MCF 10A (cell line): ENCODE results near the gene POLR1A. TPM values are rescaled to one million over a fixed set of nuclear protein-coding genes. Genes with fewer than 3 reads are reported as not detected.

Experiments
- BruUV-seq: library from RNA; stranded (reverse); fragments of 400-500 nt; replicated peaks from 2 replicates; lab custom pipeline; 2021; lab: Mats Ljungman, UMichigan
- CTCF ChIA-PET: fragments of 300-600 bp; sonication (Branson Sonifier 250); formaldehyde crosslinking; extraction: SDS; loops from one replicate; lab custom pipeline; 2021; ENCODE audit warnings: antibody characterized with exemption, inconsistent platforms; lab: Yijun Ruan, JAX
- POLR2A ChIA-PET: fragments of 300-600, 350-650 bp; sonication (Branson Sonifier 250); formaldehyde crosslinking; extraction: SDS; loops from one replicate; lab custom pipeline; 2020; ENCODE audit warnings: antibody characterized with exemption, inconsistent platforms; lab: Yijun Ruan, JAX
- DNase-seq: peaks from one replicate; pipeline ENCODE4 v3.0.0-alpha.2; 2018; ENCODE audit not compliant: unreplicated experiment
- H3K27ac Mint-ChIP-seq: one replicate; pipeline ENCODE4 v1.8.0; 2022; ENCODE audit warnings: mild to moderate bottlenecking, low read depth, mixed read lengths; ENCODE audit not compliant: unreplicated experiment
- H3K27me3 Mint-ChIP-seq: one replicate; pipeline ENCODE4 v1.8.0; 2022; ENCODE audit warnings: mixed read lengths; ENCODE audit not compliant: insufficient read depth, unreplicated experiment
- H3K36me3 Mint-ChIP-seq: one replicate; pipeline ENCODE4 v1.8.0; 2022; ENCODE audit warnings: mild to moderate bottlenecking, moderate library complexity, mixed read lengths; ENCODE audit not compliant: insufficient read depth, unreplicated experiment
- H3K4me1 Mint-ChIP-seq: one replicate; pipeline ENCODE4 v1.8.0; 2022; ENCODE audit warnings: mixed read lengths; ENCODE audit not compliant: insufficient read depth, unreplicated experiment
- H3K4me3 Mint-ChIP-seq: one replicate; pipeline ENCODE4 v1.8.0; 2022; ENCODE audit warnings: mild to moderate bottlenecking, moderate library complexity, mixed read lengths; ENCODE audit not compliant: unreplicated experiment
- H3K9me3 Mint-ChIP-seq: one replicate; pipeline ENCODE4 v1.8.0; 2022; ENCODE audit warnings: mixed read lengths; ENCODE audit not compliant: unreplicated experiment
- intact Hi-C: fragments of 100-400 bp; cut with micrococcal nuclease; formaldehyde crosslinking; loops from 2 replicates; pipeline ENCODE4 v1.14.1; 2022
- total RNA-seq: library from RNA; stranded (reverse); gene quantifications from 2 replicates; pipeline ENCODE4 v1.2.3, GENCODE V29; 2022
- TF ChIP-seq, protein P1 (sequence below): fragments of 200-600 bp; IDR thresholded peaks from one replicate; pipeline ENCODE4 v1.8.0; 2022; ENCODE audit warnings: antibody characterized with exemption, mild to moderate bottlenecking; ENCODE audit not compliant: unreplicated experiment

The POLR1A gene
- total RNA-seq, 1 experiment from 2014 or later, result 52.7 TPM

DNA sequence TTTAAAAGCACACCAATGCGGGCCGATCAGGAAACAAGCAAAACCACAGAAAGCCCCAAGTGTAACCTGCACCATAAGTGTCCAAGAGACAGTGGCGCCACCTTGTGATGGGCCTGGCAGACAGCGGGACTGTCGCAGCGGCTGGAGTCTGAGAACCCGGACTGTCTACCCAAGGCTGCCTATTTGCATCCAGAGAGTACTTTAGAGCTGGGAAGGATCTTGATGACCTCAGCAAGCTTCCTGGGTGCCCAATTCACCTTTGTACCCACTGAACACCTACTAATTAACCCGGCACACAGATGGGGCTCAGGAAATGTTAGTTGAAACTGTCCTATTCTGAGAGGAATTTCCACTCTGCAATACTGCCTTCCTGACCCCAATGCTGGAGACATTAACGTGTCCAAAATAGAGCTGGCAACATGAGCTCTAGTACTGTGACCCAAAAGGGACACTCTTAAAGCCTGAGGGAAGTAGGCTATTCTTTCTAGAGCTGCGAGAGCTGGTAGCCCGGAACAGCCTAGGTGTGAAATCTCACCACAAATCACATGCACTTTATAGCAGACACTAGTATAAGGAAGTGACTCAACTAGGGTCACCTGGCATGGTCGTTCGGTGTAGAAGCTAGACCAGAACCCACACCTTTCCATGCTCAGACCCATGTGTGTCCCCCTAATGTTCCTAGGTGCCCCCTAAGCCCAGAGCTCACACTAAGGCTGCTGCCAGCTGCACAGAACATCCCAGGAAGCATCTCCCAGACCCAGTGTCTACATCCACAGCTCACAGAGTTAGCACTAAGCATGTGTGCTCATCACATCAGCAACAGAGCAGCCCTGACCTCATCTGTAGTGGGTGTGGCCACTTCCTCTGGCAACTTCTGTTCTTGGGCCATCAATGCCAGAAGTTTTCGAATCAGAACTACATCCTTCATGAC is 25.4 kb downstream of the POLR1A start:
- Mint-ChIP-seq H3K27ac (no peak overlapping the region), H3K36me3 (peaks cover 77% of the 10 kb centered on the region), H3K27me3 (no peaks in the 10 kb centered on the region), H3K4me3 (no peak overlapping the region), H3K4me1 (no peaks in the 10 kb centered on the region), H3K9me3 (no peaks in the 10 kb centered on the region)
- intact Hi-C loops, result loop anchor here (1.0 kb wide), 2 partner anchors 192 to 253 kb away; partner anchors contain the start of gene ST3GAL5
- TF ChIP-seq, protein P1, sequence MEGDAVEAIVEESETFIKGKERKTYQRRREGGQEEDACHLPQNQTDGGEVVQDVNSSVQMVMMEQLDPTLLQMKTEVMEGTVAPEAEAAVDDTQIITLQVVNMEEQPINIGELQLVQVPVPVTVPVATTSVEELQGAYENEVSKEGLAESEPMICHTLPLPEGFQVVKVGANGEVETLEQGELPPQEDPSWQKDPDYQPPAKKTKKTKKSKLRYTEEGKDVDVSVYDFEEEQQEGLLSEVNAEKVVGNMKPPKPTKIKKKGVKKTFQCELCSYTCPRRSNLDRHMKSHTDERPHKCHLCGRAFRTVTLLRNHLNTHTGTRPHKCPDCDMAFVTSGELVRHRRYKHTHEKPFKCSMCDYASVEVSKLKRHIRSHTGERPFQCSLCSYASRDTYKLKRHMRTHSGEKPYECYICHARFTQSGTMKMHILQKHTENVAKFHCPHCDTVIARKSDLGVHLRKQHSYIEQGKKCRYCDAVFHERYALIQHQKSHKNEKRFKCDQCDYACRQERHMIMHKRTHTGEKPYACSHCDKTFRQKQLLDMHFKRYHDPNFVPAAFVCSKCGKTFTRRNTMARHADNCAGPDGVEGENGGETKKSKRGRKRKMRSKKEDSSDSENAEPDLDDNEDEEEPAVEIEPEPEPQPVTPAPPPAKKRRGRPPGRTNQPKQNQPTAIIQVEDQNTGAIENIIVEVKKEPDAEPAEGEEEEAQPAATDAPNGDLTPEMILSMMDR, result peak; percentile 76
- CTCF ChIA-PET, result interaction anchor here (0.6 to 8.5 kb wide), 35 partner anchors 9 to 419 kb away, joined by 3 to 165 read pairs (median 4); partner anchors contain the start of gene ST3GAL5
- BruUV-seq, result no TSS peak
- peak; percentile 68 for DNase-seq
- POLR2A ChIA-PET, result interaction anchor here (0.7 to 1.2 kb wide), 3 partner anchors 26 to 191 kb away, joined by 3 to 5 read pairs (median 4); partner anchors contain the start of genes POLR1A and PTCD3

DNA sequence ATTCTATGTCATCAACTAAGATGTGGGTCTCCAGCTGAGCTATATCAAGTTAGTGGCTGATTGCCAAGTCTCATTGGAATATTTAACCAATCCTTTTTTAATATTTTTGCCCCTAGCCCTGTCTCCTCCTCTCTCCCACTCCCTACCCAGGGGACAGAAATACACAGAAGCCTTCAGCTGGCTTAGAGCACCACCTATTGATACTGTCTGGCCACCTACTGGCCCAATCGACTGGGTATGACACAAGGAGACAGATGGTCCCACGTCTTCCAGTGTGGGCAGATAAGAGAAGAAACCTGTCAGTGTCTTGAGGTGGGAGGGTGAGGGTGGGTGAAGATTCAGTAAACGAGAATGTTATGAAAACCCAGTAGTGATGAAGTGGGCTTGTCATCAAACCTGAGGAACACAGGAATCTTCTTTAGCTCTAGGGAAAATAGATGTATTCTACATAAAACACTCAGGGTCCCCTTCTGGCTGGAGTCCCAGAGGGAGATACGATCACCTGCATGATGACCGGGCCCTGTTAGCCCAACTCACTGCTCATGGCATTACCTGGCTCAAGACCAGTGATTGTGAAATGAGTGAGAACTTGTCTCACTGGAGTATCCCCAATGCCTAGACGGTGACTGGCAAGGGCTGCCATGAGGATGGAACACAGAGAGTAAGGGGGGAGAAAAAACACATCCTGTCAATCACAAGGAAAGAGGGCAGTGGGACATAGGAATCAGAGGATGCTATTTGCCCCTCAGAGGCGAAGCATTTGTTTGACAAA is 26.7 kb downstream of the POLR1A start:
- Mint-ChIP-seq H3K4me1 (no peaks in the 10 kb centered on the region), H3K36me3 (peaks cover 72% of the 10 kb centered on the region), H3K9me3 (no peaks in the 10 kb centered on the region), H3K27me3 (no peaks in the 10 kb centered on the region), H3K4me3 (no peak overlapping the region), H3K27ac (no peak overlapping the region)
- ChIA-PET POLR2A (interaction anchor here (0.6 to 1.4 kb wide), 7 partner anchors 18 to 354 kb away, joined by 3 to 5 read pairs (median 3); partner anchors contain the start of genes POLR1A and PTCD3), CTCF (interaction anchor here (0.6 to 8.5 kb wide), 28 partner anchors 8 to 442 kb away, joined by 3 to 165 read pairs (median 4); partner anchors contain the start of gene ST3GAL5)
- intact Hi-C loops, result no loop called here
- peak; percentile 51 for DNase-seq
- TF ChIP-seq, protein P1, result peak; percentile 8
- BruUV-seq, result no TSS peak

DNA sequence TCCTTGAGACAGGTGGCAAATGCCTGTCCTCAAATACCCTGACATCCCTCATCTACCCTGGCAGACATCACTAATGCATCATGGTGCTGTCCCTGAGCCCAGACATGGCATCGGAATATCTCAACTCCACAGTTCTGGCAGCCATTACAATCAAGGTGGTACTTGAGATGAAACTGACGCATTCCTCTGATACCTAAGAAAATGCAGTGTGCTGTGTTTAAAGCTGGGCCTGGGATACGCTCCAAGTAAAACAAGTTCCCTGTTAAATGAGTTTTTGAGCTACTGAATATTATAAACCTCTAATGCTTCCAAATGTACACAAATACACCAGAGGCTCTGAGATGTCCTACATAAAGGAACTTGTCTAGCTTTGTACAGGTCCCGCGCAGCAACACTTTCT is 29.8 kb downstream of the POLR1A start:
- Mint-ChIP-seq H3K36me3 (peaks cover 64% of the 10 kb centered on the region), H3K4me3 (no peak overlapping the region), H3K27ac (no peak overlapping the region), H3K27me3 (no peaks in the 10 kb centered on the region), H3K4me1 (no peaks in the 10 kb centered on the region), H3K9me3 (no peaks in the 10 kb centered on the region)
- intact Hi-C loops, result no loop called here
- no TSS peak for BruUV-seq
- CTCF ChIA-PET, result interaction anchor here (0.5 to 7.3 kb wide), 3 partner anchors 188 to 428 kb away, joined by 3 to 165 read pairs (median 7); no protein-coding TSS in a partner anchor
- TF ChIP-seq, protein P1, result no peak
- DNase-seq, result no peak
- POLR2A ChIA-PET, result interaction anchor here (0.6 to 1.4 kb wide), 2 partner anchors 8 to 87 kb away, joined by 3 to 5 read pairs; no protein-coding TSS in a partner anchor
